DOHH2 (cell line): ENCODE measurements around the gene TSHZ2.

Source experiments
- H3F3A ChIP-seq: fragments of 200-600 bp; sonication (generic), shearing (Covaris generic); 2 replicates; pipeline ENCODE4 v1.6.0; 2016; ENCODE audit warnings: antibody characterized with exemption, mild to moderate bottlenecking; ENCODE audit not compliant: control insufficient read depth, insufficient read depth
- H3K27ac ChIP-seq: fragments of 200-600 bp; sonication (generic); 2 replicates; pipeline ENCODE4 v1.5.1; 2014; ENCODE audit warnings: low read depth, mild to moderate bottlenecking, low read length, moderate library complexity
- H3K27me3 ChIP-seq: fragments of 200-600 bp; sonication (generic); 2 replicates; pipeline ENCODE4 v1.6.1; 2014; ENCODE audit warnings: mild to moderate bottlenecking, low read length, mixed read lengths; ENCODE audit not compliant: control insufficient read depth
- H3K36me3 ChIP-seq: fragments of 200-600 bp; sonication (generic); 2 replicates; pipeline ENCODE4 v1.6.1; 2014; ENCODE audit warnings: mild to moderate bottlenecking, low read length, moderate library complexity, mixed read lengths; ENCODE audit not compliant: control insufficient read depth
- H3K4me1 ChIP-seq: fragments of 200-600 bp; sonication (generic); 2 replicates; pipeline ENCODE4 v1.6.1; 2014; ENCODE audit warnings: mild to moderate bottlenecking, low read length, mixed read lengths; ENCODE audit not compliant: control insufficient read depth
- H3K4me2 ChIP-seq: fragments of 200-600 bp; sonication (generic); 2 replicates; pipeline ENCODE4 v1.6.0; 2014; ENCODE audit warnings: mild to moderate bottlenecking, low read length, moderate library complexity
- H3K4me3 ChIP-seq: fragments of 200-600 bp; sonication (generic); 2 replicates; pipeline ENCODE4 v1.5.1; 2014; ENCODE audit warnings: mild to moderate bottlenecking, low read length, mixed read lengths
- H3K79me2 ChIP-seq: fragments of 200-600 bp; sonication (generic); 2 replicates; pipeline ENCODE4 v1.6.1; 2014; ENCODE audit warnings: mild to moderate bottlenecking, low read length, mixed read lengths; ENCODE audit not compliant: control insufficient read depth
- H3K9me2 ChIP-seq: fragments of 200-600 bp; sonication (generic); replicated peaks from 2 replicates; pipeline ENCODE4 v1.6.1; 2014; ENCODE audit warnings: mild to moderate bottlenecking, low read length, mixed read lengths; ENCODE audit not compliant: control insufficient read depth
- H3K9me3 ChIP-seq: fragments of 200-600 bp; sonication (generic); 2 replicates; pipeline ENCODE4 v1.6.1; 2014; ENCODE audit warnings: antibody characterized with exemption, low read length, mixed read lengths; ENCODE audit not compliant: control insufficient read depth, insufficient read depth
- H4K20me1 ChIP-seq: fragments of 200-600 bp; sonication (generic); 2 replicates; pipeline ENCODE4 v1.6.0; 2014; ENCODE audit warnings: low read depth, mild to moderate bottlenecking, antibody characterized with exemption, low read length, moderate library complexity; ENCODE audit not compliant: control insufficient read depth, insufficient read depth
- EZH2phosphoT487 ChIP-seq: fragments of 200-600 bp; sonication (generic); IDR thresholded peaks from 2 replicates; pipeline ENCODE4 v1.6.1; 2017; ENCODE audit warnings: borderline replicate concordance, mild to moderate bottlenecking, antibody characterized with exemption, low read length, moderate library complexity, mixed read lengths
- TF ChIP-seq, protein P1 (sequence below): fragments of 200-600 bp; sonication (generic); IDR thresholded peaks from one replicate; pipeline ENCODE4 v1.5.1; 2014; ENCODE audit warnings: antibody characterized with exemption, mild to moderate bottlenecking, low read depth, low read length; ENCODE audit not compliant: poor library complexity, severe bottlenecking

The TSHZ2 gene

DNA sequence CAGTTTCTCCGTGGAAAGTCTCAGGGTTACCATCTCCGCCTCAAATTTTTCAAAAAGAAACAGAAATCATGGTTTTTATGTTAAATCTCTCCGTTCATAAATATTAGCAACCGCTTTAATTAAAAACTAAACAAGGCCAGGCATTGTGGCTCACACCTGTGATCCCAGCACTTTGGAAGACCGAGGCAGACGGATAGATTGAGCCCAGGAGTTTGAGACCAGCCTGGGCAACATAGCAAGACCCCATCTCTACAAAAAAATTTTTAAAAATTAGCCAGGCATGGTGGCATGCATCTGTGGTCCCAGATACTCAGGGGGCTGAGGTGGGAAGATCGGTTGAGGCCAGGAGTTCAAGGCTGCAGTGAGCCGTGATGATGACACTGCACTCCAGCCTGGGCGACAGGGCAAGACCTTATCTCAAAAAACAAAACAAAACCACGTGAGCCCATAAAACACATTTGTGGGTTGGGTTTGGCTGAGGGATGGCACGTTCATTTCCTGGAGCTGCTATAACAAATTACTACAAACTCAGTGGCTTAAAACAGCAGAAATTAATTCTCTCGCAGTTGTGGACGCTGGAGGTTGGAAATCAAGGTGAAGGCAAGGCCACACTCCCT, 398.3 kb downstream of the TSHZ2 start:
- H3K4me1 ChIP-seq: no peaks in the 10 kb centered on the region
- TF ChIP-seq, protein P1, sequence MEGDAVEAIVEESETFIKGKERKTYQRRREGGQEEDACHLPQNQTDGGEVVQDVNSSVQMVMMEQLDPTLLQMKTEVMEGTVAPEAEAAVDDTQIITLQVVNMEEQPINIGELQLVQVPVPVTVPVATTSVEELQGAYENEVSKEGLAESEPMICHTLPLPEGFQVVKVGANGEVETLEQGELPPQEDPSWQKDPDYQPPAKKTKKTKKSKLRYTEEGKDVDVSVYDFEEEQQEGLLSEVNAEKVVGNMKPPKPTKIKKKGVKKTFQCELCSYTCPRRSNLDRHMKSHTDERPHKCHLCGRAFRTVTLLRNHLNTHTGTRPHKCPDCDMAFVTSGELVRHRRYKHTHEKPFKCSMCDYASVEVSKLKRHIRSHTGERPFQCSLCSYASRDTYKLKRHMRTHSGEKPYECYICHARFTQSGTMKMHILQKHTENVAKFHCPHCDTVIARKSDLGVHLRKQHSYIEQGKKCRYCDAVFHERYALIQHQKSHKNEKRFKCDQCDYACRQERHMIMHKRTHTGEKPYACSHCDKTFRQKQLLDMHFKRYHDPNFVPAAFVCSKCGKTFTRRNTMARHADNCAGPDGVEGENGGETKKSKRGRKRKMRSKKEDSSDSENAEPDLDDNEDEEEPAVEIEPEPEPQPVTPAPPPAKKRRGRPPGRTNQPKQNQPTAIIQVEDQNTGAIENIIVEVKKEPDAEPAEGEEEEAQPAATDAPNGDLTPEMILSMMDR: no peak
- TF ChIP-seq EZH2phosphoT487: no peak

DNA sequence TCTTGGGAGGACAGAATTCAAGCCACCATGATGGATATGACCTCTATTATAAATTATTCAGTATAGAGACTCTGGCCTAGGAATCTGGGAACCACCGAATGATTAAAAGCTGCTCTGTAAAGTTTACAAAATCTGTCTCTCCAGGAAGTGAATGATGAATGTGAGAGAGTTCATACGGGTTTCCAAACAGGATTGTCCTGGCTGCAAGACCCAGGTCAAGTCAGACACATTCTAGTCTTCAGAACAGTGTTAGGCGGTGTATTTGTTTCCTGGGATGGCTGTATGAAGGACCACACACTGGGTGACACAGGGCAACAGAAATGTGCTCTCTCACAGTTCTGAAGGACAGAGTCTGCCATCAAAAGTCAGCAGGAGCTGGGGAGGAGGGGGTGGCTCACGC, 399.1 kb downstream of the TSHZ2 start:
- Histone ChIP-seq H3K36me3 (no peaks in the 10 kb centered on the region), H3K4me3 (no peak overlapping the region), H4K20me1 (no peaks in the 10 kb centered on the region), H3K9me2 (no peaks in the 10 kb centered on the region), H3K4me2 (no peak overlapping the region), H3K4me1 (no peaks in the 10 kb centered on the region), H3K79me2 (no peaks in the 10 kb centered on the region), H3K9me3 (no peaks in the 10 kb centered on the region), H3K27me3 (no peaks in the 10 kb centered on the region), H3K27ac (no peak overlapping the region), H3F3A (no peaks in the 10 kb centered on the region)
- TF ChIP-seq, protein P1: no peak
- no peak for TF ChIP-seq EZH2phosphoT487

More for the DNA sequence above, 398.3 kb downstream of the TSHZ2 start:
- Histone ChIP-seq H4K20me1 (no peaks in the 10 kb centered on the region), H3K9me2 (no peaks in the 10 kb centered on the region), H3K4me3 (no peak overlapping the region), H3K9me3 (no peaks in the 10 kb centered on the region), H3F3A (no peaks in the 10 kb centered on the region), H3K79me2 (no peaks in the 10 kb centered on the region), H3K36me3 (no peaks in the 10 kb centered on the region), H3K27ac (no peak overlapping the region), H3K27me3 (no peaks in the 10 kb centered on the region), H3K4me2 (no peak overlapping the region)

DNA sequence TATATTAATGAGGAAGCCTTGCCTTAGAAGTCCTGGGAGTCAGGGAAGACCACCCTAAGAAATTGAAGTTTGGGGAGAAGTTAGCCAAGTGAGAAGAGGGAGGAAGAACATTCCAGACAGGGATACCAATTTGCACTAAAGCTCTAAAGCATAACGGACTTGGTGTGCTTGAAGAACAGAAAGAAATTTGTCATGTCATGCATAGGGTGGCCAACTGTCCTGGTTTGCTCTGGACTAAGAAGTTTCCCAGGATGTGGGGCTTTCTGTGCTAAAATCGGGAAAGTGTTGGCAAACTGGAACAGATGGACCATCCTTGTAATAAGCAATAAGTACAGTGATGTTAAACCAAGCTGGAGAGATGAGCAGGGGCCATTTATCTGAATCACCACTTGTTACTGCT, 403.9 kb downstream of the TSHZ2 start:
- no peak for TF ChIP-seq EZH2phosphoT487
- TF ChIP-seq, protein P1: no peak
- Histone ChIP-seq H3F3A (no peaks in the 10 kb centered on the region), H3K79me2 (no peaks in the 10 kb centered on the region), H3K9me3 (no peaks in the 10 kb centered on the region), H3K27ac (no peak overlapping the region), H3K27me3 (no peaks in the 10 kb centered on the region), H3K36me3 (no peaks in the 10 kb centered on the region), H3K9me2 (no peaks in the 10 kb centered on the region), H3K4me2 (no peak overlapping the region), H3K4me3 (no peak overlapping the region), H3K4me1 (no peaks in the 10 kb centered on the region), H4K20me1 (no peaks in the 10 kb centered on the region)
